Liver (tissue), 9 donors: Measurements from ENCODE around the gene CAPN10. TPM values are rescaled to one million over a fixed set of nuclear protein-coding genes. Genes with fewer than 3 reads are reported as not detected.

Source experiments
- DNase-seq: peaks from one replicate; pipeline ENCODE4 v3.0.0-alpha.2; 2017; ENCODE audit warnings: low spot score
- H3K27ac ChIP-seq, 2 donors: one replicate each; pipeline ENCODE4 v1.7.0; 2013; ENCODE audit warnings: inconsistent platforms in 2 of 2, low read length in 2 of 2, control low read depth in 1 of 2, low read depth in 1 of 2, mild to moderate bottlenecking in 1 of 2
- H3K27me3 ChIP-seq, 4 donors: one replicate each; pipeline versions ENCODE4 v1.6.1 to v1.7.0; 2013; ENCODE audit warnings: low read length in 3 of 4, inconsistent platforms in 1 of 4, mild to moderate bottlenecking in 1 of 4, moderate library complexity in 1 of 4; ENCODE audit not compliant: control insufficient read depth in 4 of 4, insufficient read depth in 4 of 4
- H3K36me3 ChIP-seq, 4 donors: one replicate each; pipeline versions ENCODE4 v1.6.1 to v1.7.0; 2013; ENCODE audit warnings: low read length in 3 of 4, mild to moderate bottlenecking in 3 of 4, low read depth in 1 of 4, moderate library complexity in 1 of 4; ENCODE audit not compliant: control insufficient read depth in 4 of 4, insufficient read depth in 3 of 4
- H3K4me1 ChIP-seq, 4 donors: one replicate each; pipeline versions ENCODE4 v1.6.1 to v1.7.0; 2013; ENCODE audit warnings: low read length in 3 of 4, mild to moderate bottlenecking in 3 of 4, moderate library complexity in 1 of 4; ENCODE audit not compliant: control insufficient read depth in 4 of 4, insufficient read depth in 4 of 4
- H3K4me3 ChIP-seq, 3 donors: one replicate each; pipeline versions ENCODE4 v1.6.1 to v1.7.0; 2013; ENCODE audit warnings: low read length in 3 of 3, control low read depth in 1 of 3, low read depth in 1 of 3, mild to moderate bottlenecking in 1 of 3
- H3K9ac ChIP-seq, 2 donors: one replicate each; pipeline ENCODE4 v1.7.0; 2013; ENCODE audit warnings: low read length in 2 of 2, mild to moderate bottlenecking in 2 of 2, moderate library complexity in 2 of 2, control low read depth in 1 of 2, low read depth in 1 of 2
- H3K9me3 ChIP-seq, 4 donors: one replicate each; pipeline versions ENCODE4 v1.6.1 to v1.7.0; 2013; ENCODE audit warnings: low read length in 3 of 4; ENCODE audit not compliant: control insufficient read depth in 4 of 4
- ATF3 ChIP-seq: IDR thresholded peaks from 2 replicates; pipeline ENCODE4 v1.6.1; 2016; ENCODE audit warnings: antibody characterized with exemption
- CTCF ChIP-seq: fragments of 150-350 bp; IDR thresholded peaks from 2 replicates; pipeline ENCODE4 v1.5.1; 2017; ENCODE audit warnings: improper control_type of control experiment, low read depth, low read length; ENCODE audit not compliant: missing input control
- EGR1 ChIP-seq, 2 donors: IDR thresholded peaks; 2 replicates each; pipeline ENCODE4 v1.6.1; 2016 to 2018; ENCODE audit warnings: antibody characterized with exemption in 2 of 2, low read depth in 2 of 2
- FOXA2 ChIP-seq: IDR thresholded peaks from 2 replicates; pipeline ENCODE4 v1.6.1; 2016; ENCODE audit warnings: antibody characterized with exemption
- HNF4A ChIP-seq, 2 donors: conservative IDR thresholded peaks; 2 replicates each; pipeline ENCODE4 v1.6.1; 2016; ENCODE audit warnings: antibody characterized with exemption in 2 of 2, mild to moderate bottlenecking in 2 of 2
- NR2F2 ChIP-seq: IDR thresholded peaks from 2 replicates; pipeline ENCODE4 v1.6.1; 2016; ENCODE audit warnings: antibody characterized with exemption
- RAD21 ChIP-seq, 2 donors: IDR thresholded peaks; 2 replicates each; pipeline ENCODE4 v1.6.1; 2016; ENCODE audit warnings: antibody characterized with exemption in 2 of 2, mild to moderate bottlenecking in 2 of 2
- REST ChIP-seq: IDR thresholded peaks from 2 replicates; pipeline ENCODE4 v1.6.1; 2016; ENCODE audit warnings: antibody characterized with exemption, mild to moderate bottlenecking
- SP1 ChIP-seq: IDR thresholded peaks from 2 replicates; pipeline ENCODE4 v1.6.1; 2018; ENCODE audit warnings: antibody characterized with exemption, mild to moderate bottlenecking
- TAF1 ChIP-seq: conservative IDR thresholded peaks from 2 replicates; pipeline ENCODE4 v1.6.1; 2016; ENCODE audit warnings: antibody characterized with exemption, mild to moderate bottlenecking
- YY1 ChIP-seq: IDR thresholded peaks from 2 replicates; pipeline ENCODE4 v1.6.1; 2016; ENCODE audit warnings: antibody characterized with exemption, mild to moderate bottlenecking
- WGBS: extraction: QIAGEN DNeasy Blood & Tissue Kit; methylation state at CpG from one replicate; pipeline ENCODE4 v1.1.7; 2013; 5-methylcytosine and 5-hydroxymethylcytosine counted together
- polyA plus RNA-seq, 2 donors: library from polyadenylated mRNA; stranded (reverse) in 1 of 2; unstranded in 1 of 2; fragments of 200-250 nt in 1 of 2; fragments of >200 nt in 1 of 2; fragmentation: Nextera tagmentation in 1 of 2; extraction: Ambion mirVana in 1 of 2; gene quantifications; one replicate each; pipeline versions ENCODE4 v1.2.1 to v1.2.3, GENCODE V29; 2013 to 2015
- total RNA-seq, 2 donors: library from RNA; depleted of rRNA; stranded (reverse); fragments of >200 nt; gene quantifications; one replicate each; pipeline ENCODE4 v1.2.3, GENCODE V29; 2014
- donor health status: healthy.
- donor health status: healthy.
- donor health status: healthy.
- donor health status: healthy.
- donor health status: healthy.

Gene CAPN10
- total and polyA plus RNA-seq, 4 donors: 4.8 to 11.3 (median 6.5) TPM

GRCh38 chr2:240597054-240597418 is 10.5 kb downstream of the CAPN10 start:
- no peaks in the 10 kb centered on the region for H3K27me3 ChIP-seq
- no peak overlapping the region for H3K4me3 ChIP-seq
- H3K27ac ChIP-seq: no peak overlapping the region
- no peak overlapping the region for H3K9ac ChIP-seq
- peaks cover 9 to 20% (median 17%) of the 10 kb centered on the region in 4 donors for H3K4me1 ChIP-seq
- WGBS: 95% methylated on average over 10 of the region's 10 CpGs
- peaks cover 0 to 11% (median 3%) of the 10 kb centered on the region in 4 donors for H3K36me3 ChIP-seq
- H3K9me3 ChIP-seq: no peaks in the 10 kb centered on the region
- no peak for TF ChIP-seq SP1
- TF ChIP-seq TAF1: no peak
- no peak for TF ChIP-seq EGR1 (IDR thresholded peaks at IDR 0.05; ENCODE audit: low read depth in 2 of 2)
- TF ChIP-seq REST: no peak
- TF ChIP-seq FOXA2: no peak
- TF ChIP-seq CTCF: no peak
- TF ChIP-seq YY1: no peak
- no peak for DNase-seq

GRCh38 chr2:240597419-240598181 is 11.1 kb downstream of the CAPN10 start:
- Histone ChIP-seq H3K27me3 (no peaks in the 10 kb centered on the region), H3K4me1 (peaks cover 9 to 20% (median 17%) of the 10 kb centered on the region in 4 donors), H3K9me3 (no peaks in the 10 kb centered on the region), H3K36me3 (peaks cover 0 to 11% (median 3%) of the 10 kb centered on the region in 4 donors), H3K9ac (no peak overlapping the region), H3K4me3 (no peak overlapping the region), H3K27ac (no peak overlapping the region)
- no peak for DNase-seq
- WGBS: 93% methylated on average over 22 of the region's 22 CpGs
- TF ChIP-seq RAD21 (IDR thresholded peaks at IDR 0.05) (no peak), HNF4A (conservative IDR thresholded peaks at IDR 0.05) (no peak), EGR1 (IDR thresholded peaks at IDR 0.05; ENCODE audit: low read depth in 2 of 2) (no peak), NR2F2 (no peak), ATF3 (no peak)
